Progenitor cell of endocrine pancreas (in vitro differentiated cells): ENCODE results near the gene TES. TPM values are rescaled to one million over a fixed set of nuclear protein-coding genes. Genes with fewer than 3 reads are reported as not detected.
"Not testable (repeated sequence)": the region's sequence is repeated elsewhere in the genome, so short reads cannot be mapped to it uniquely, and the experiment has no call there.

Source experiments
- DNase-seq: peaks from one replicate; pipeline ENCODE4 v3.0.0; 2021; ENCODE audit warnings: low spot score; ENCODE audit not compliant: unreplicated experiment
- H3K27ac Mint-ChIP-seq: 2 replicates; pipeline ENCODE4 v1.8.0; 2021; ENCODE audit warnings: mild to moderate bottlenecking, moderate library complexity, mixed read lengths
- H3K27me3 Mint-ChIP-seq: 2 replicates; pipeline ENCODE4 v1.8.0; 2021; ENCODE audit warnings: mixed read lengths
- H3K36me3 Mint-ChIP-seq: 2 replicates; pipeline ENCODE4 v1.8.0; 2022; ENCODE audit warnings: mixed read lengths; ENCODE audit not compliant: insufficient read depth
- H3K4me1 Mint-ChIP-seq: 2 replicates; pipeline ENCODE4 v1.8.0; 2021; ENCODE audit warnings: low read depth, mixed read lengths
- H3K4me3 Mint-ChIP-seq: 2 replicates; pipeline ENCODE4 v1.8.0; 2021; ENCODE audit warnings: low read depth, mild to moderate bottlenecking, moderate library complexity, mixed read lengths
- H3K9me3 Mint-ChIP-seq: 2 replicates; pipeline ENCODE4 v1.8.0; 2021; ENCODE audit warnings: low read depth, mixed read lengths
- CTCF ChIP-seq: fragments of 200-600 bp; sonication (generic); IDR thresholded peaks from one replicate; pipeline ENCODE4 v1.5.0; 2021; ENCODE audit warnings: antibody characterized with exemption, mild to moderate bottlenecking; ENCODE audit not compliant: unreplicated experiment
- total RNA-seq: library from RNA; stranded (reverse); gene quantifications from 2 replicates; pipeline ENCODE4 v1.2.1, GENCODE V29; 2021

The TES gene
- total RNA-seq, 1 donor from 2014 or later: 123 TPM

GRCh38 chr7:116239434-116239833 lies 29.1 kb downstream of the TES start:
- H3K27ac Mint-ChIP-seq: no peak overlapping the region
- no peak overlapping the region for H3K4me3 Mint-ChIP-seq
- DNase-seq: no peak
- peaks cover 26% of the 10 kb centered on the region for H3K36me3 Mint-ChIP-seq
- H3K27me3 Mint-ChIP-seq: no peaks in the 10 kb centered on the region
- no peak for TF ChIP-seq CTCF
- peaks cover 7% of the 10 kb centered on the region for H3K9me3 Mint-ChIP-seq
- H3K4me1 Mint-ChIP-seq: peaks cover 8% of the 10 kb centered on the region

- peaks cover 8% of the 10 kb centered on the region for H3K4me1 Mint-ChIP-seq
- DNase-seq: no peak
- peaks cover 31% of the 10 kb centered on the region for H3K36me3 Mint-ChIP-seq
- peak overlapping the region; percentile 69 for H3K27ac Mint-ChIP-seq
- H3K27me3 Mint-ChIP-seq: no peaks in the 10 kb centered on the region
- H3K4me3 Mint-ChIP-seq: no peak overlapping the region
- H3K9me3 Mint-ChIP-seq: peaks cover 9% of the 10 kb centered on the region
- TF ChIP-seq CTCF: no peak
Observed at GRCh38 chr7:116240024-116240668, 29.8 kb downstream of the TES start.

GRCh38 chr7:116241291-116241690 lies 31.0 kb downstream of the TES start:
- Mint-ChIP-seq H3K4me1 (peaks cover 8% of the 10 kb centered on the region), H3K27ac (no peak overlapping the region), H3K4me3 (no peak overlapping the region), H3K36me3 (peaks cover 40% of the 10 kb centered on the region), H3K27me3 (no peaks in the 10 kb centered on the region), H3K9me3 (peaks cover 14% of the 10 kb centered on the region)
- no peak for TF ChIP-seq CTCF
- no peak for DNase-seq

GRCh38 chr7:116242178-116242577 lies 31.8 kb downstream of the TES start:
- Mint-ChIP-seq H3K4me1 (peaks cover 8% of the 10 kb centered on the region), H3K36me3 (peaks cover 47% of the 10 kb centered on the region), H3K4me3 (no peak overlapping the region), H3K27ac (no peak overlapping the region), H3K9me3 (peaks cover 14% of the 10 kb centered on the region), H3K27me3 (no peaks in the 10 kb centered on the region)
- no peak for TF ChIP-seq CTCF
- no peak for DNase-seq

GRCh38 chr7:116242759-116243158 lies 32.4 kb downstream of the TES start:
- DNase-seq: no peak
- TF ChIP-seq CTCF: no peak
- Mint-ChIP-seq H3K4me3 (no peak overlapping the region), H3K27me3 (no peaks in the 10 kb centered on the region), H3K27ac (no peak overlapping the region), H3K9me3 (peaks cover 14% of the 10 kb centered on the region), H3K4me1 (peaks cover 8% of the 10 kb centered on the region), H3K36me3 (peaks cover 45% of the 10 kb centered on the region)

GRCh38 chr7:116244803-116245202 lies 34.5 kb downstream of the TES start:
- not testable (repeated sequence) for H3K4me1 Mint-ChIP-seq, H3K27me3 Mint-ChIP-seq, H3K4me3 Mint-ChIP-seq, DNase-seq, H3K27ac Mint-ChIP-seq
- peaks cover 52% of the 10 kb centered on the region for H3K36me3 Mint-ChIP-seq
- peaks cover 17% of the 10 kb centered on the region for H3K9me3 Mint-ChIP-seq
